ENCODE results near the gene UBE2D1. TPM values are rescaled to one million over a fixed set of nuclear protein-coding genes. Genes with fewer than 3 reads are reported as not detected.

UBE2D1 gene
- total and polyA plus RNA-seq, 2 of the 4 experiments (the other 2 are of a cell fraction) = 9.1 to 9.7 TPM

- CTCF ChIA-PET = no interaction called here
- H3K56ac ChIP-seq (ENCODE audit: extremely low read depth, insufficient read depth, low read length) = no peak overlapping the region
- intact Hi-C loops (cut with micrococcal nuclease) = no loop called here
Observed at GRCh38 chr10:58328233-58328632, 6.6 kb upstream of the UBE2D1 start.

More at GRCh38 chr10:58328233-58328632, 6.6 kb upstream of the UBE2D1 start:
- Histone ChIP-seq H3K4me3 (ENCODE audit: insufficient read depth, low read depth, low read length) (no peak overlapping the region), H3K4ac (ENCODE audit: low read depth, low read length) (no peak overlapping the region), H3K9ac (ENCODE audit: low read depth, low read length) (no peak overlapping the region), H2AFZ (replicated peaks; ENCODE audit: low read length, poor library complexity) (no peak overlapping the region), H2BK120ac (ENCODE audit: low read depth, low read length) (no peak overlapping the region), H3K4me2 (ENCODE audit: low read depth, low read length) (no peak overlapping the region), H3K27me3 (ENCODE audit: control insufficient read depth, insufficient read depth, low read length) (peaks cover 8% of the 10 kb centered on the region), H3K9me1 (ENCODE audit: insufficient read depth, low read length) (no peaks in the 10 kb centered on the region), H3K36me3 (ENCODE audit: control insufficient read depth, insufficient read depth, low read length) (no peaks in the 10 kb centered on the region), H3K23ac (ENCODE audit: low read depth, low read length) (no peak overlapping the region), H2BK5ac (ENCODE audit: low read depth, low read length, poor library complexity, severe bottlenecking) (no peak overlapping the region), H4K5ac (ENCODE audit: low read depth, low read length) (no peak overlapping the region), H3K27ac (ENCODE audit: insufficient read depth, low read length) (no peak overlapping the region), H4K91ac (ENCODE audit: insufficient read depth, low read depth, low read length) (no peak overlapping the region), H3K18ac (ENCODE audit: low read depth, low read length) (no peak overlapping the region), H4K8ac (ENCODE audit: low read depth in 2 of 2, low read length in 2 of 2) (no peak overlapping the region), H2BK15ac (ENCODE audit: low read depth, low read length) (no peak overlapping the region), H3K4me1 (ENCODE audit: control insufficient read depth, insufficient read depth, low read length) (no peaks in the 10 kb centered on the region), H3K79me1 (ENCODE audit: low read depth in 1 of 2, low read length in 2 of 2) (no peaks in the 10 kb centered on the region), H3K14ac (replicated peaks; ENCODE audit: low read depth, low read length) (no peak overlapping the region), H2BK20ac (ENCODE audit: low read depth, low read length) (no peak overlapping the region), H2AK5ac (ENCODE audit: low read depth, low read length) (no peak overlapping the region), H4K20me1 (ENCODE audit: insufficient read depth, low read length) (no peaks in the 10 kb centered on the region), H2AK9ac (replicated peaks; ENCODE audit: low read depth, low read length, poor library complexity) (no peak overlapping the region), H3K9me3 (ENCODE audit: control insufficient read depth, insufficient read depth, low read length) (no peaks in the 10 kb centered on the region)
- no peak for TF ChIP-seq CHD1 (IDR thresholded peaks at IDR 0.05; ENCODE audit: low read depth, low read length)
- TF ChIP-seq FOS (IDR thresholded peaks at IDR 0.05; ENCODE audit: low read depth, low read length) = no peak
- TF ChIP-seq MXI1 (IDR thresholded peaks at IDR 0.05; ENCODE audit: borderline replicate concordance, low read depth, low read length) = no peak
- no peak for TF ChIP-seq NFE2L2 (IDR thresholded peaks at IDR 0.05; ENCODE audit: low read depth, low read length)
- TF ChIP-seq, protein P1, sequence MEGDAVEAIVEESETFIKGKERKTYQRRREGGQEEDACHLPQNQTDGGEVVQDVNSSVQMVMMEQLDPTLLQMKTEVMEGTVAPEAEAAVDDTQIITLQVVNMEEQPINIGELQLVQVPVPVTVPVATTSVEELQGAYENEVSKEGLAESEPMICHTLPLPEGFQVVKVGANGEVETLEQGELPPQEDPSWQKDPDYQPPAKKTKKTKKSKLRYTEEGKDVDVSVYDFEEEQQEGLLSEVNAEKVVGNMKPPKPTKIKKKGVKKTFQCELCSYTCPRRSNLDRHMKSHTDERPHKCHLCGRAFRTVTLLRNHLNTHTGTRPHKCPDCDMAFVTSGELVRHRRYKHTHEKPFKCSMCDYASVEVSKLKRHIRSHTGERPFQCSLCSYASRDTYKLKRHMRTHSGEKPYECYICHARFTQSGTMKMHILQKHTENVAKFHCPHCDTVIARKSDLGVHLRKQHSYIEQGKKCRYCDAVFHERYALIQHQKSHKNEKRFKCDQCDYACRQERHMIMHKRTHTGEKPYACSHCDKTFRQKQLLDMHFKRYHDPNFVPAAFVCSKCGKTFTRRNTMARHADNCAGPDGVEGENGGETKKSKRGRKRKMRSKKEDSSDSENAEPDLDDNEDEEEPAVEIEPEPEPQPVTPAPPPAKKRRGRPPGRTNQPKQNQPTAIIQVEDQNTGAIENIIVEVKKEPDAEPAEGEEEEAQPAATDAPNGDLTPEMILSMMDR (conservative IDR thresholded peaks at IDR 0.05; ENCODE audit: low read depth, low read length) = no peak
- TF ChIP-seq RFX5 (IDR thresholded peaks at IDR 0.05; ENCODE audit: low read depth, low read length) = no peak
- no peak for TF ChIP-seq BHLHE40 (IDR thresholded peaks at IDR 0.05; ENCODE audit: low read depth, low read length)
- no peak for TF ChIP-seq RAD21 (IDR thresholded peaks at IDR 0.05; ENCODE audit: low read length)
- POLR2A ChIA-PET (ENCODE audit: unreplicated experiment) = no interaction called here
- in situ Hi-C loops (cut with MboI; ENCODE audit: low sequenced_read_pairs) = no loop called here
- BruUV-seq (replicated peaks) = no TSS peak
- no CpG with 5 or more reads among the region's 1 CpG for WGBS, 2 experiments (ENCODE audit: extremely low coverage in 2 of 2, insufficient read length in 1 of 2)
- DNase-seq = no peak
- dilution Hi-C loops (cut with HindIII; ENCODE audit: low sequenced_read_pairs, unreplicated experiment) = no loop called here
- ATAC-seq (ENCODE audit: low read depth) = no peak
